Neural cell (in vitro differentiated cells): ENCODE results near the gene EMP3. TPM values are rescaled to one million over a fixed set of nuclear protein-coding genes. Genes with fewer than 3 reads are reported as not detected.

Source experiments
- H2AFZ ChIP-seq: fragments of 200-600, 300-800 bp; sonication (generic), shearing (Covaris generic); 2 replicates; pipeline ENCODE4 v1.6.0; 2014; ENCODE audit warnings: low read depth, mild to moderate bottlenecking, antibody characterized with exemption, low read length, moderate library complexity
- H3F3A ChIP-seq: fragments of 200-600 bp; shearing (Covaris generic); 2 replicates; pipeline ENCODE4 v1.6.1; 2016; ENCODE audit warnings: mild to moderate bottlenecking, moderate library complexity, mixed read lengths, antibody characterized with exemption, low read length; ENCODE audit not compliant: insufficient read depth, poor library complexity, severe bottlenecking
- H3K27ac ChIP-seq: fragments of 200-600, 300-800 bp; sonication (generic), shearing (Covaris generic); 2 replicates; pipeline ENCODE4 v1.5.1; 2014; ENCODE audit warnings: mild to moderate bottlenecking, low read length, moderate library complexity
- H3K27me3 ChIP-seq: fragments of 300-800, 200-600 bp; sonication (generic), shearing (Covaris generic); 2 replicates; pipeline ENCODE4 v1.6.0; 2014; ENCODE audit warnings: mild to moderate bottlenecking, low read depth, low read length, moderate library complexity; ENCODE audit not compliant: insufficient read depth
- H3K36me3 ChIP-seq: fragments of 300-800, 200-600 bp; sonication (generic), shearing (Covaris generic); 2 replicates; pipeline ENCODE4 v1.5.1; 2014; ENCODE audit warnings: mild to moderate bottlenecking, antibody characterized with exemption, low read length, moderate library complexity; ENCODE audit not compliant: insufficient read depth
- H3K4me2 ChIP-seq: fragments of 300-800, 200-600 bp; sonication (generic), shearing (Covaris generic); 2 replicates; pipeline ENCODE4 v1.6.0; 2014; ENCODE audit warnings: mild to moderate bottlenecking, low read length
- H3K4me3 ChIP-seq: fragments of 300-800, 200-600 bp; sonication (generic), shearing (Covaris generic); 2 replicates; pipeline ENCODE4 v1.5.1; 2014; ENCODE audit warnings: mild to moderate bottlenecking, low read length, moderate library complexity
- H3K79me2 ChIP-seq: fragments of 200-600 bp; shearing (Covaris generic); replicated peaks from 2 replicates; pipeline ENCODE4 v1.6.0; 2014; ENCODE audit warnings: mild to moderate bottlenecking, low read length, moderate library complexity; ENCODE audit not compliant: insufficient read depth
- H3K9ac ChIP-seq: fragments of 300-800, 200-600 bp; sonication (generic), shearing (Covaris generic); 2 replicates; pipeline ENCODE4 v1.6.1; 2016; ENCODE audit warnings: mild to moderate bottlenecking, low read length, mixed read lengths
- H3K9me2 ChIP-seq: fragments of 200-600 bp; shearing (Covaris generic); 2 replicates; pipeline ENCODE4 v1.6.1; 2016; ENCODE audit warnings: mild to moderate bottlenecking, low read length, mixed read lengths; ENCODE audit not compliant: insufficient read depth
- H3K9me3 ChIP-seq: fragments of 200-600, 300-800 bp; sonication (generic), shearing (Covaris generic); 2 replicates; pipeline ENCODE4 v1.6.1; 2016; ENCODE audit warnings: mild to moderate bottlenecking, mixed run types, low read length, moderate library complexity, mixed read lengths
- H4K20me1 ChIP-seq: fragments of 200-600 bp; shearing (Covaris generic); 2 replicates; pipeline ENCODE4 v1.6.1; 2016; ENCODE audit warnings: mild to moderate bottlenecking, mixed run types; ENCODE audit not compliant: insufficient read depth
- EP300 ChIP-seq: fragments of 450-650 bp; conservative IDR thresholded peaks from 2 replicates; pipeline ENCODE4 v1.6.1; 2014; ENCODE audit warnings: antibody characterized with exemption, mild to moderate bottlenecking, moderate library complexity; ENCODE audit not compliant: poor library complexity, severe bottlenecking
- EZH2 ChIP-seq: fragments of 200-600, 300-800 bp; shearing (Covaris generic), sonication (generic); IDR thresholded peaks from 2 replicates; pipeline ENCODE4 v1.6.1; 2014; ENCODE audit warnings: antibody characterized with exemption, low read length, borderline replicate concordance, mild to moderate bottlenecking; ENCODE audit not compliant: insufficient read depth, poor library complexity, severe bottlenecking
- MXI1 ChIP-seq: fragments of 450-650 bp; conservative IDR thresholded peaks from 2 replicates; pipeline ENCODE4 v1.6.1; 2014; ENCODE audit warnings: antibody characterized with exemption, mild to moderate bottlenecking; ENCODE audit not compliant: poor library complexity, severe bottlenecking
- POLR2AphosphoS5 ChIP-seq: IDR thresholded peaks from 2 replicates; pipeline ENCODE4 v1.6.1; 2012
- RAD21 ChIP-seq: fragments of 450-650 bp; conservative IDR thresholded peaks from 2 replicates; pipeline ENCODE4 v1.6.1; 2014; ENCODE audit warnings: antibody characterized with exemption, mild to moderate bottlenecking, moderate library complexity
- SMC3 ChIP-seq: fragments of 450-650 bp; conservative IDR thresholded peaks from 2 replicates; pipeline ENCODE4 v1.6.1; 2014; ENCODE audit warnings: antibody characterized with exemption, mild to moderate bottlenecking, moderate library complexity; ENCODE audit not compliant: poor library complexity
- TAF1 ChIP-seq: IDR thresholded peaks from 2 replicates; pipeline ENCODE4 v1.6.1; 2012; ENCODE audit warnings: low read depth
- polyA plus RNA-seq: library from polyadenylated mRNA; depleted of rRNA; stranded (reverse); fragments of >200 nt; gene quantifications from 2 replicates; pipeline ENCODE4 v1.2.3, GENCODE V29; 2014
- TF ChIP-seq, protein P1 (sequence below): IDR thresholded peaks from 2 replicates; pipeline ENCODE4 v1.6.1; 2012; ENCODE audit warnings: borderline replicate concordance
- TF ChIP-seq, protein P2 (sequence below): fragments of 450-650 bp; IDR thresholded peaks from 2 replicates; pipeline ENCODE4 v1.5.1; 2014; ENCODE audit warnings: antibody characterized with exemption, mild to moderate bottlenecking, moderate library complexity; ENCODE audit not compliant: poor library complexity, severe bottlenecking

Gene EMP3
- polyA plus RNA-seq, 1 donor from 2014 or later = not detected

DNA sequence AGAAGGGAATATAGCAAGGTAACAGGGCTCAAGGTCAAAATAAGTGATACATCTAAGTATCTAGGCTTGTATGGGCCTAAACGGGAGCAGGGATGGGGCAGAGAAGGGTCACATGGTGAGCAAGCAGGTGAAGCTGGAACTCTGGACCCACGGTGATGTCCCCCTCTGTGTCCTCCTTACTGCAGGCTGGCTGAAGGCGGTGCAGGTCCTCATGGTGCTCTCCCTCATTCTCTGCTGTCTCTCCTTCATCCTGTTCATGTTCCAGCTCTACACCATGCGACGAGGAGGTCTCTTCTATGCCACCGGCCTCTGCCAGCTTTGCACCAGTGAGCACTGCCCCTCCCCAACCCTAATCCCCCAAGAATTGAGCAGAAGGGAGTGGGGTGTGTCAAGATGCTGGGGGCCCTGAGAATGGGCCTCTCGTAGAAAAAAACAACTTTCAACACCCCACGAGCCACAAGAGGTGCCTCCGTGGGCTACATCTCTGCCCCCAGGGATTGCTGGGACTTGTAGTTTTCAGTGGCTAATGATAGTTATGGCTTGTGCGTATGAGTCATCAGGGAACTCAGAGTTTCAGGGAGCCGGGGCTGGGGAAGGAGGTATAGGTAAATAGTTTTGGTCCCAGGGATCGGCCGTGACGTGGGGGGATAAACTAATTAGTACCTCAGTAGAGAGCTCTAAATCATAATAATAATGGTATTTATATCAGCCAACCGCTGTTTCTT, 4.0 kb downstream of the EMP3 start:
- H3K36me3 ChIP-seq = no peaks in the 10 kb centered on the region
- no peaks in the 10 kb centered on the region for H3F3A ChIP-seq
- H2AFZ ChIP-seq = no peak overlapping the region
- H3K4me3 ChIP-seq = peak overlapping the region; percentile 75
- no peaks in the 10 kb centered on the region for H4K20me1 ChIP-seq
- H3K4me2 ChIP-seq = no peak overlapping the region
- H3K27me3 ChIP-seq = no peaks in the 10 kb centered on the region
- no peak for TF ChIP-seq MXI1
- no peak for TF ChIP-seq SMC3
- TF ChIP-seq, protein P1, sequence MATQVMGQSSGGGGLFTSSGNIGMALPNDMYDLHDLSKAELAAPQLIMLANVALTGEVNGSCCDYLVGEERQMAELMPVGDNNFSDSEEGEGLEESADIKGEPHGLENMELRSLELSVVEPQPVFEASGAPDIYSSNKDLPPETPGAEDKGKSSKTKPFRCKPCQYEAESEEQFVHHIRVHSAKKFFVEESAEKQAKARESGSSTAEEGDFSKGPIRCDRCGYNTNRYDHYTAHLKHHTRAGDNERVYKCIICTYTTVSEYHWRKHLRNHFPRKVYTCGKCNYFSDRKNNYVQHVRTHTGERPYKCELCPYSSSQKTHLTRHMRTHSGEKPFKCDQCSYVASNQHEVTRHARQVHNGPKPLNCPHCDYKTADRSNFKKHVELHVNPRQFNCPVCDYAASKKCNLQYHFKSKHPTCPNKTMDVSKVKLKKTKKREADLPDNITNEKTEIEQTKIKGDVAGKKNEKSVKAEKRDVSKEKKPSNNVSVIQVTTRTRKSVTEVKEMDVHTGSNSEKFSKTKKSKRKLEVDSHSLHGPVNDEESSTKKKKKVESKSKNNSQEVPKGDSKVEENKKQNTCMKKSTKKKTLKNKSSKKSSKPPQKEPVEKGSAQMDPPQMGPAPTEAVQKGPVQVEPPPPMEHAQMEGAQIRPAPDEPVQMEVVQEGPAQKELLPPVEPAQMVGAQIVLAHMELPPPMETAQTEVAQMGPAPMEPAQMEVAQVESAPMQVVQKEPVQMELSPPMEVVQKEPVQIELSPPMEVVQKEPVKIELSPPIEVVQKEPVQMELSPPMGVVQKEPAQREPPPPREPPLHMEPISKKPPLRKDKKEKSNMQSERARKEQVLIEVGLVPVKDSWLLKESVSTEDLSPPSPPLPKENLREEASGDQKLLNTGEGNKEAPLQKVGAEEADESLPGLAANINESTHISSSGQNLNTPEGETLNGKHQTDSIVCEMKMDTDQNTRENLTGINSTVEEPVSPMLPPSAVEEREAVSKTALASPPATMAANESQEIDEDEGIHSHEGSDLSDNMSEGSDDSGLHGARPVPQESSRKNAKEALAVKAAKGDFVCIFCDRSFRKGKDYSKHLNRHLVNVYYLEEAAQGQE = no peak
- no peak for TF ChIP-seq EZH2
- no peak for TF ChIP-seq POLR2AphosphoS5
- TF ChIP-seq EP300 = no peak
- TF ChIP-seq TAF1 = no peak
- TF ChIP-seq, protein P2, sequence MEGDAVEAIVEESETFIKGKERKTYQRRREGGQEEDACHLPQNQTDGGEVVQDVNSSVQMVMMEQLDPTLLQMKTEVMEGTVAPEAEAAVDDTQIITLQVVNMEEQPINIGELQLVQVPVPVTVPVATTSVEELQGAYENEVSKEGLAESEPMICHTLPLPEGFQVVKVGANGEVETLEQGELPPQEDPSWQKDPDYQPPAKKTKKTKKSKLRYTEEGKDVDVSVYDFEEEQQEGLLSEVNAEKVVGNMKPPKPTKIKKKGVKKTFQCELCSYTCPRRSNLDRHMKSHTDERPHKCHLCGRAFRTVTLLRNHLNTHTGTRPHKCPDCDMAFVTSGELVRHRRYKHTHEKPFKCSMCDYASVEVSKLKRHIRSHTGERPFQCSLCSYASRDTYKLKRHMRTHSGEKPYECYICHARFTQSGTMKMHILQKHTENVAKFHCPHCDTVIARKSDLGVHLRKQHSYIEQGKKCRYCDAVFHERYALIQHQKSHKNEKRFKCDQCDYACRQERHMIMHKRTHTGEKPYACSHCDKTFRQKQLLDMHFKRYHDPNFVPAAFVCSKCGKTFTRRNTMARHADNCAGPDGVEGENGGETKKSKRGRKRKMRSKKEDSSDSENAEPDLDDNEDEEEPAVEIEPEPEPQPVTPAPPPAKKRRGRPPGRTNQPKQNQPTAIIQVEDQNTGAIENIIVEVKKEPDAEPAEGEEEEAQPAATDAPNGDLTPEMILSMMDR = no peak
- no peak for TF ChIP-seq RAD21
- no peaks in the 10 kb centered on the region for H3K9me2 ChIP-seq
- H3K9ac ChIP-seq = no peak overlapping the region
- no peak overlapping the region for H3K27ac ChIP-seq
- H3K9me3 ChIP-seq = no peaks in the 10 kb centered on the region
- H3K79me2 ChIP-seq = no peaks in the 10 kb centered on the region

DNA sequence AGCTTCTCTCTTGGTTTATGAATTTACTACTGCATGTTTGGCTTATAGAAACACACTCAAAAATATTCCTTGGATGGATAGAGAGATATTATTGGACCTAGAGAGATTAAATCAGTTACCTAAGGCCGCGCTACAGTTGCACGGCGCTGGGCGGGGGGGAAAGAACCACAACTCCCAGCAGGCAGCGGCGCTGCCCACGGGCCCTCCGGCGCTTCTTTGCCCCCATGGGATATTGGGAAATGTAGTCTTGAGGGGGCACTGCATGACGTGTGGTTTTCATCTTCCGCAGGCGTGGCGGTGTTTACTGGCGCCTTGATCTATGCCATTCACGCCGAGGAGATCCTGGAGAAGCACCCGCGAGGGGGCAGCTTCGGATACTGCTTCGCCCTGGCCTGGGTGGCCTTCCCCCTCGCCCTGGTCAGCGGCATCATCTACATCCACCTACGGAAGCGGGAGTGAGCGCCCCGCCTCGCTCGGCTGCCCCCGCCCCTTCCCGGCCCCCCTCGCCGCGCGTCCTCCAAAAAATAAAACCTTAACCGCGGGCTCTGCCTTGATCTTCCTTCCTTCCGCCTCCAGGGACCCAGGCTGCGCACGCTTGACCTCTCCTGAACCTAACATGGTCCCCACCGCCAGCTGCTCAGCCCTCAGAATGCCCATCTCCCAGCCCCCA, 4.8 kb downstream of the EMP3 start:
- H3K27ac ChIP-seq = peak overlapping the region; percentile 44

More for the DNA sequence above, 4.8 kb downstream of the EMP3 start:
- Histone ChIP-seq H3K79me2 (no peaks in the 10 kb centered on the region), H2AFZ (peak overlapping the region; percentile 80), H3K4me3 (peak overlapping the region; percentile 75), H3K36me3 (no peaks in the 10 kb centered on the region), H3K9ac (peak overlapping the region; percentile 77), H3F3A (no peaks in the 10 kb centered on the region), H3K9me3 (no peaks in the 10 kb centered on the region), H3K4me2 (peak overlapping the region; percentile 77), H3K27me3 (no peaks in the 10 kb centered on the region), H3K9me2 (no peaks in the 10 kb centered on the region), H4K20me1 (no peaks in the 10 kb centered on the region)
- TF ChIP-seq POLR2AphosphoS5 (peak; percentile 75), TAF1 (peak; percentile 42), MXI1 (peak; percentile 58), RAD21 (peak; percentile 37), SMC3 (peak; percentile 34), EZH2 (no peak), EP300 (no peak)
- TF ChIP-seq, protein P1 = peak; percentile 50
- TF ChIP-seq, protein P2 = peak; percentile 52
